ENCODE data around the gene FKBP2.

Gene FKBP2

DNA sequence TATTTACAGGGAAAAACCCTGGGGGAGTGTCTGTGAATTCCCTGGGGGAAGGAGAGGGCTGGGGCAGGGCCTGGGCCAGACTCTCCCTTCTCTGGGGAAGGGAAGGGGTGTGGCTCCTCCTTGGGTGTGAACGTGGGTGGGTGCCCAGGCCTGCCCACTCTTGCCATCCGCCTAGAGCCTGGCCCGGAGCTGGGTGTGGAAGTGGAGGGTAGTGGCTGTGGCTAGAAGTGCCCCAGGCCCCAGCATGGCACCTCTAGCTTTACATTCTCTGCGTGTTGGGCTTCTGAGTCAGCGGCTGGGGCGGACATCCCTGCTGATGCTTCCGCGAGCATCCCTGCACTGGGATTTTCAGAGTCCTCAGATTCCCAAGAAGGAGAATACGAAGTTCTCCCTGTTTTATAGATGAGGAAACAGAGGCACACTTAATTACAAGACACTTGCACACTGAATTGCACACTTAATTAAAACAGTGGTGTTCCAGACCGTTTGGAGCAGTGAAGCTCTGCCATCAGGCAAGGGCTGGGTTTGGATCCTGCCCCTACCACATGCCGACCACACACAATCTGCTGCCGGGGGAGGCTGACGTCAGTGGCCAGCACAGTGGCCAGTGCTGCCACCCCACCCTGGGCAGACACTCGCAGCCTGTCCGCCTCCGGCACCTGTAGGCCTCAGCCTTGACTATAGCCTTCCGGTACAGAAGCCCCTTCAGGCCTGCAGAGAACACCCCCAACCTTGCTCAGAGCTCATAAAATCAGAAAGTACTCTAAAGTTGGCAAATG, 35.9 kb downstream of the FKBP2 start:
- Mint-ChIP-seq H3K4me3 (no peak overlapping the region), H3K27me3 (no peaks in the 10 kb centered on the region), H3K4me1 (ENCODE audit: low read depth) (peaks cover 32% of the 10 kb centered on the region), H3K27ac (peak overlapping the region; percentile 41), H3K36me3 (ENCODE audit: low read depth) (peaks cover 65% of the 10 kb centered on the region), H3K9me3 (no peaks in the 10 kb centered on the region)
- intact Hi-C loops (cut with micrococcal nuclease) = no loop called here

DNA sequence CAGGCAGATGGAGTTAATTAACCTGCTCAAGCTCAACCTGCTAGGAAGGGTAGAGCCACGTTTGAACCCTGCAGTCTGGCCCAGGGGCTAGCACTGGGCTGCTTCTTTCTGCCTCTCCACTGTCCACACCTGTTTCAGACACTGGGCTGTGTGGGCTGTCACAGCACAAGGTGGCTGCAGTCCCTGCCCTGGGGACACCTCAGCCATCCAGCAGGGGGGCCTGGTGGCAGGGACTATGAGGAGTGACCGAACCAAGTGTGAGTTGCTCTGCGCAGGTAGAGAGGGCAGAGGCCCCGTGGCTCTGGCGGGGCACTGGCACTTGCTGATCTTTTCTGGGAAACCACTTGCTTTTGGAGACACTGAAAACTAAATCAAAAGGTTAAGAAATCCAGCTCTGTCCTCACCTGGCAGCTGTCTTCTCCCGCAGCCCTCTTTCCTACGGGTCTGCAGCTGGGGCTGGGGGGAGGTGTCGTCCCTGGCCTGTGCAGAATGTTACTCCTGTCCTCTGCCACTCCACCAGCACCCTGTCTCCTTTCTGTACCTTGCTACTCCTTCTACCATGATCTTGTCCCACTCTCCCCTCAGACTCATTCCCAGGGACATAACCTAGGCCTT, 37.8 kb downstream of the FKBP2 start:
- Mint-ChIP-seq H3K4me3 (no peak overlapping the region), H3K27ac (peak overlapping the region; percentile 19), H3K36me3 (ENCODE audit: low read depth) (peaks cover 76% of the 10 kb centered on the region)

DNA sequence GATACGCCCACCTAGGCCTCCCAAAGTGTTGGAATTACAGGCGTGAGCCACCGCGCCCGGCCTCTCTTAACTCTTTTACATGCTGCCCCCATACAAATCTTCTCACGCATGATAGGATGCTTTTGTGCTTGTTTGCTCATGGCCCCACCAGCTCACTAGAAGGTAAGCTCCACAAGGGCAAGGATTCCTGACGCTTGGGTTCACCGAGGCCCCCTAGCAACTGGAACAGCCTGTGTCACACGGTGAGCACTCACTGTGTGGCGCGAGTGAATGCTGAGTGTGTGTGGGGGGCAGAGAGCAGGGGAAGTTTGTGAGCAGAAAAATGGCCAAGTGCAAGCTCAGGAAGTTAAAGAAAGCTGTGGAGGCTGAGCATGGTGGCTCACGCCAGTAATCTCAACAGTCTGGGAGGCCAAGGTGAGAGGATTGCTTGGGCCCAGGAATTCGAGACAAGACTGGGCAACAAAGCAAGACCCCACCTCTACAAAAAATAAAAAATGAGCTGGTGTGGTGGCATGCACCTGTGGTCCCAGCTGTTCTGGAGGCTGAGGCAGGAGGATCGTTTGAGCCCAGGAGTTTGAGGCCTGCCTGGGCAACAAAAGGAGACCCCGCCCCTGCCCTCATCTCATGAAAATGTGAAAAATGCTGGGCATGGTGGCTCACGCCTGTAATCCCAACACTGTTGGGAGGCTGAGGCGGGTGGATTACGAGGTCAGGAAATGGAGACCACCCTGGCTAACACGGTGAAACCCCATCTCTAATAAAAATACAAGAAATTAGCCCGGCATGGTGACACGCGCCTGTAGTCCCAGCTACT, 41.3 kb downstream of the FKBP2 start:
- H3K9me3 Mint-ChIP-seq = no peaks in the 10 kb centered on the region
- H3K4me3 Mint-ChIP-seq = no peak overlapping the region
- intact Hi-C loops (cut with micrococcal nuclease) = no loop called here
- H3K36me3 Mint-ChIP-seq (ENCODE audit: low read depth) = peaks cover 63% of the 10 kb centered on the region
- no peaks in the 10 kb centered on the region for H3K27me3 Mint-ChIP-seq
- no peak overlapping the region for H3K27ac Mint-ChIP-seq
- H3K4me1 Mint-ChIP-seq (ENCODE audit: low read depth) = peaks cover 52% of the 10 kb centered on the region

More for the DNA sequence above, 37.8 kb downstream of the FKBP2 start:
- intact Hi-C loops (cut with micrococcal nuclease) = no loop called here
- H3K9me3 Mint-ChIP-seq = no peaks in the 10 kb centered on the region
- H3K27me3 Mint-ChIP-seq = no peaks in the 10 kb centered on the region
- peaks cover 40% of the 10 kb centered on the region for H3K4me1 Mint-ChIP-seq (ENCODE audit: low read depth)

DNA sequence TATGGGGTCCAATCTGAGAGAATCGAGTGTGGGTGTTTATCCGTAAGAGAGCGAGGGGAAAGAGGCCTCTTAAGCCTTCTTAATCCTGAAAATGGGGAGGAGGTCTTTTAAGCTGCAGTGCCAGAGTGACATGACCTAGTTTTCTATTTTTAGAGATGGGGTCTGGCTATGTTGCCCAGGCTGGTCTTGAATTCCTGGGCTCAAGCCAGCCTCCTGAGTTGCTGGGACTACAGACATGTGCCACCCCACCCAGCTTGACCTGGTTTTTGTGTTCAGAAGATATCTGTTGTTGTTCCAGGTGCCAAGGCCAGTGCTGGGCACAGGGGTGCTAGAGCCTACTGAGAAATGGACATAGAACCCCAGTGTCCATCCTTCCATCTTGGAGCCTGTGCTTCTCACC, 42.2 kb downstream of the FKBP2 start:
- no peaks in the 10 kb centered on the region for H3K9me3 Mint-ChIP-seq
- H3K4me3 Mint-ChIP-seq = no peak overlapping the region
- peak overlapping the region; percentile 90 for H3K27ac Mint-ChIP-seq
- intact Hi-C loops (cut with micrococcal nuclease) = no loop called here
- peaks cover 70% of the 10 kb centered on the region for H3K36me3 Mint-ChIP-seq (ENCODE audit: low read depth)
- peaks cover 3% of the 10 kb centered on the region for H3K27me3 Mint-ChIP-seq
- peaks cover 51% of the 10 kb centered on the region for H3K4me1 Mint-ChIP-seq (ENCODE audit: low read depth)

DNA sequence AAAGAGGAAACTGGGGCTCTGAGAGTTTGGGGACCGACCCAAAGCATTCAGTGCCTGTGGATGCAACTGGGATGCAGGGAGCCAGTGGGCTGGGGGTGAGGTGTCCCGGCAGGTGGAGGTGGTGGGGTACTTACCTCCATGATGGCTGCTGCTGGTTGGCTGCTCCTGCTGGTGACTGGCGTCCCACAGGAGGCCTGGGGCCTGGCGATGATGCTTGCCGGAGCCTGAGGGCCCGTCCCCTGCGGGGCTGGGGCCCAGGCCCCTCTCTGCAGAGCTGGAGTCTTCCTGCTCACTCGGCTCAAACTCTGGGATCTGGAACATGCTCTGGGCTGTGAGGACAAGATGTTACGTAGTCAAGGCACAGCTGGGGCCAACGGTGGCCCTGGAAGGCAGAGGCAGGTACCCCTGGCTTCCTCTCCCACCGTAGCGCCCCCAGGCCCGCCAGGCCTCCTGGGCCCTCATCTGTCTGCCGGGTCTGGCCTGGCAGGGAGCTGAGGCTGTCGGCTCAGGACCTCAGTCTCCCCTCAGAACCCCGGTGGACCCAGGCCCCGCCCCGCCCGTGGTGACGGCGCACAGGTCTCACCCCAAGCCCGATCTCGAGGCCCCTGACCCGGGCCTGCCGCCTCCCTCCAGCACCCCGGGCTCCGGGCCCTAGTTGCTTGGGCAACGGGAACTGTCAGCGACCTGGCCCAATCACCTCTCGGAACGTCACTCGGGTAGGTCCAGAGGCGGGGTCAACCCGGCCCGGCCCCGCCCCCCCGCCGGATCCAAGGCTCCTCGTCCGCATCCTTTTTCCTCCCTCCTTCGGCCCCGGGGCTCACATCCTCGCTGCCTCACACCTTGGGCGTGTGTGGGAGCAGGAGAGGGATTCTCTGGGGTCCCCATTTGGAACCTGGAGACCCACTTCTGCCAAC, 43.4 kb downstream of the FKBP2 start, which contains the start of gene BAD:
Gene BAD (minus strand): TSS at position 618 of the 914 bp plus-strand sequence. CDS start 297 bp downstream, at position 321.
- intact Hi-C loops (cut with micrococcal nuclease) = loop anchor here (2.0 kb wide), 1 partner anchor 20 kb away; the partner anchor contains the start of gene ESRRA
- Mint-ChIP-seq H3K4me1 (ENCODE audit: low read depth) (peaks cover 47% of the 10 kb centered on the region), H3K27ac (peak within 1 kb of the TSS; percentile 90), H3K27me3 (peaks cover 10% of the 10 kb centered on the region), H3K9me3 (no peaks in the 10 kb centered on the region), H3K4me3 (peak within 1 kb of the TSS; percentile 76), H3K36me3 (ENCODE audit: low read depth) (peaks cover 70% of the 10 kb centered on the region)

DNA sequence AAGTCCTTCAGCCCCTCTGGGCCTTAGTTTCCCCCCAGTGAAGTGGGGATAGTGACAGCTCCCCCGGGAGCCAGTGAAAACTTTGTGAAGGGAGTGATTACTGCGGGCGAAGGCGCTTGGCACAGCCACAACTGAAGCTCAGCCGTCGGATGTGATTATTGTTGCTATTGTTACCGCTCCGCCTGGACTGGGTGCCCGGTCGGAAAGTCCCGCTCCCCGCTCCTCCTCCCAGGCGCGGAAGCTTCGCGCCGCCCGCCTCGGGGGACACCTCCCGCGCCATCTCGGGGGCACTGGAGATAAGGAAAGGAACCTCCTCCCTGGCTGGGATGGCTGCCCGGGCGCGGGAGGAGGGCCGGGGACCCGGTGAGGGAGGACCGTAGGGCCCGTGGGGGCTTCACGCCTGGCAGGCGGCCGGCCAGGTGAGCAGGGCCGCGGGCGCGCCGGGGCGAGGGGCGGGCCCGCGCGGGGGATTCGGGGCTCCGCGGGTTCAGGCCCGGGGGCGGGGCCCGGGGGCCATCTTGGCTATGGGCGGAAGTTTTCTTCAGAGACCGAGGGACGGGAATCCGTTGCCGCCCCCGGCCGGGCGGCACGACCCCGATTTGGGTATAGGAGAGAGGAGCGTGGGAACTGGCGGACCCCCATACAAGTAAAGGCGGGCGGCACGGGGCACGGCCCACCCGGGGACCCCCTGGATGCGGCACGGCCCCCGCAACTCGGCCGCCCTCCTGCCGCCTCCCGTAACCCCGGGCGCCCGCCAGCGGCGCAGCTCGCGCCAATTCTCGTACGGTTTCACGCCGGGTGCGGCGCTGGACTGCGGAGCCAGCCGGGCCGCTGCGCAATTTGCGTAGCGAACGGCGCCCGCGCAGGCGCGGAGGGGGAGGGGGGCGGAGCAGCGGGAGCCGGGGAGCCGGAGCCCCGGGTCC, 44.3 kb downstream of the FKBP2 start, which contains the start of gene GPR137:
Gene GPR137 (plus strand): TSS at position 887 of the 923 bp plus-strand sequence. CDS start 677 bp downstream, outside the sequence.
- peaks cover 19% of the 10 kb centered on the region for H3K27me3 Mint-ChIP-seq
- intact Hi-C loops (cut with micrococcal nuclease) = loop anchor here (1.0 to 2.0 kb wide), 2 partner anchors 15 to 20 kb away; partner anchors contain the start of gene ESRRA
- peaks cover 64% of the 10 kb centered on the region for H3K36me3 Mint-ChIP-seq (ENCODE audit: low read depth)
- peak within 1 kb of the TSS; percentile 76 for H3K4me3 Mint-ChIP-seq
- no peaks in the 10 kb centered on the region for H3K9me3 Mint-ChIP-seq
- peak within 1 kb of the TSS; percentile 90 for H3K27ac Mint-ChIP-seq
- peaks cover 46% of the 10 kb centered on the region for H3K4me1 Mint-ChIP-seq (ENCODE audit: low read depth)

DNA sequence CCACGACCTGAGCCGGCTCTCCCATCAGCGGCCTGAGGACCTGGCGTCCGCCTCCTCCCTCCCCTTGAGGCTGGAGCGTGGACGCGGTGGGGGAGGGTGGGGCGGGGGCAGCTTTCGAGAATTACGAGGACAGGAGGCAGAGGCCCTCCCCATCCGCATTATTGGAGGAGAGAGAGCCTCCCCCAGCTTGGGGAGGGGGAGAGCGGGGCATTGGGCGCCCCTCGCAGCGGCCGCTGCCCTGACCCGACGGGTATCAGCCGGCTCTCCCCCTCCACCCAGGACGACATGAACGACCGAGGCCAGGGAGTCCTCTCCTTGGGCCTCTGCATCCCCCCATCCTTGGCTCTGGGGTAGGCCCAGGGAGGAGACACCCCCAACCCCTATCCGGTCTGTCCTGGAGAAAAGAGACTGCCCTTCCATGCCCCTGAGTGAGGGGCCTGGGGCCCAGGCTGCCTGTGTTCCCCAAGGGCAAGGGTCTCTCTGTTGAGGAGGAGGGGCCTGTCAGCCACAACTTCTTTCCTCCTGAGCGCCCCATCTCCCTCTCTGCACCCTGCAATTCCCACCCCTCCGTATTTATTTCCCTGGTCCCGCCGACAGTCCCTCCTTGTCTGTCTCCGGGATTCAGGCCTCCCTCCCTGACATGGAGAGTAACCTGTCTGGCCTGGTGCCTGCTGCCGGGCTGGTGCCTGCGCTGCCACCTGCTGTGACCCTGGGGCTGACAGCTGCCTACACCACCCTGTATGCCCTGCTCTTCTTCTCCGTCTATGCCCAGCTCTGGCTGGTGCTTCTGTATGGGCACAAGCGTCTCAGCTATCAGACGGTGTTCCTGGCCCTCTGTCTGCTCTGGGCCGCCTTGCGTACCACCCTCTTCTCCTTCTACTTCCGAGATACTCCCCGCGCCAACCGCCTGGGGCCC, 45.2 kb downstream of the FKBP2 start:
- intact Hi-C loops (cut with micrococcal nuclease) = loop anchor here (1.0 to 2.0 kb wide), 2 partner anchors 16 to 19 kb away; partner anchors contain the start of gene ESRRA
- Mint-ChIP-seq H3K4me3 (peak overlapping the region; percentile 76), H3K36me3 (ENCODE audit: low read depth) (peaks cover 58% of the 10 kb centered on the region), H3K27ac (peak overlapping the region; percentile 90), H3K9me3 (no peaks in the 10 kb centered on the region), H3K27me3 (peaks cover 28% of the 10 kb centered on the region), H3K4me1 (ENCODE audit: low read depth) (peaks cover 49% of the 10 kb centered on the region)

DNA sequence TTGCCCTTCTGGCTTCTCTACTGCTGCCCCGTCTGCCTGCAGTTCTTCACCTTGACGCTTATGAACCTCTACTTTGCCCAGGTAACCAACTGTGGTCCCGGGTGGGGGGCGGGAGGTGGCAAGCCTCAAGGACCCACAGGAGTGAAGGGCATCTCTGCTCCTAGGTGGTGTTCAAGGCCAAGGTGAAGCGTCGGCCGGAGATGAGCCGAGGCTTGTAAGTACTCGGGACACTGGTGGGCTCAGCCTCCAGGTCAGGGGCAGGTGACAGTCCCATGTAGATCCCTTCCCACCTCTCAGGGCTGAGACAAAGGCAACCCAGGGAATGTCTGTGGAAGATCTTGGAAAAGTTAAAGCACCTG, 45.9 kb downstream of the FKBP2 start:
- Mint-ChIP-seq H3K4me1 (ENCODE audit: low read depth) (peaks cover 42% of the 10 kb centered on the region), H3K36me3 (ENCODE audit: low read depth) (peaks cover 52% of the 10 kb centered on the region), H3K4me3 (peak overlapping the region; percentile 76), H3K27me3 (peaks cover 31% of the 10 kb centered on the region), H3K9me3 (no peaks in the 10 kb centered on the region), H3K27ac (peak overlapping the region; percentile 13)
- intact Hi-C loops (cut with micrococcal nuclease) = no loop called here

DNA sequence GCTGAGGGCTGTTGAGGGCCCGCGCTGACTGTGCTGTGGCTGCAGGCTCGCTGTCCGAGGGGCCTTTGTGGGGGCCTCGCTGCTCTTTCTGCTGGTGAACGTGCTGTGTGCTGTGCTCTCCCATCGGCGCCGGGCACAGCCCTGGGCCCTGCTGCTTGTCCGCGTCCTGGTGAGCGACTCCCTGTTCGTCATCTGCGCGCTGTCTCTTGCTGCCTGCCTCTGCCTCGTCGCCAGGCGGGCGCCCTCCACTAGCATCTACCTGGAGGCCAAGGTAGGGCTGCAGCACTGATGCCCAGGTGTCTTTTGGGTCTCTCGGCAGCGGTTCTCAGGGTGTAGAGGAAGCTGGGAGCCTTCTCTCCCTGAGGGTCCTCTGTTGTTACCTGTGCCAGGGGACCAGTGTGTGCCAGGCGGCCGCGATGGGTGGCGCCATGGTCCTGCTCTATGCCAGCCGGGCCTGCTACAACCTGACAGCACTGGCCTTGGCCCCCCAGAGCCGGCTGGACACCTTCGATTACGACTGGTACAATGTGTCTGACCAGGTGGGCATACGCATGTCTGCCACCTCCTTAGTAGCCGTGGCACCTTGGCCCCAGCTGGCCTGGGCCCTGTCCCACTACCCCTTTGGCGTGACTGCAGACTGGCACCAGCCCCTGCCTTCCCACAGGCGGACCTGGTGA, 46.9 kb downstream of the FKBP2 start:
- peaks cover 42% of the 10 kb centered on the region for H3K36me3 Mint-ChIP-seq (ENCODE audit: low read depth)
- no peak overlapping the region for H3K27ac Mint-ChIP-seq
- H3K9me3 Mint-ChIP-seq = no peaks in the 10 kb centered on the region
- intact Hi-C loops (cut with micrococcal nuclease) = no loop called here
- no peak overlapping the region for H3K4me3 Mint-ChIP-seq
- H3K27me3 Mint-ChIP-seq = peaks cover 38% of the 10 kb centered on the region
- H3K4me1 Mint-ChIP-seq (ENCODE audit: low read depth) = peaks cover 42% of the 10 kb centered on the region

DNA sequence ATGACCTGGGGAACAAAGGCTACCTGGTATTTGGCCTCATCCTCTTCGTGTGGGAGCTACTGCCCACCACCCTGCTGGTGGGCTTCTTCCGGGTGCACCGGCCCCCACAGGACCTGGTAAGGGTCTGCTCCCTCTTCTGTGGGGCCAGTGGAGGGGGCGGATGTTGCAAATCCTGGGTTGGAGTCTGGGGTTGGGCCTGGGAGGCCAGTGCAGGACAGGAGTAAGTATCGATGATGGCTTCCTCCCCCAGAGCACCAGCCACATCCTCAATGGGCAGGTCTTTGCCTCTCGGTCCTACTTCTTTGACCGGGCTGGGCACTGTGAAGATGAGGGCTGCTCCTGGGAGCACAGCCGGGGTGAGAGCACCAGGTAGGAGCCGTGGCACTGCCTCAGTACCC, 47.5 kb downstream of the FKBP2 start:
- Mint-ChIP-seq H3K4me1 (ENCODE audit: low read depth) (peaks cover 37% of the 10 kb centered on the region), H3K9me3 (no peaks in the 10 kb centered on the region), H3K36me3 (ENCODE audit: low read depth) (peaks cover 37% of the 10 kb centered on the region), H3K27me3 (peaks cover 43% of the 10 kb centered on the region), H3K27ac (no peak overlapping the region), H3K4me3 (no peak overlapping the region)
- intact Hi-C loops (cut with micrococcal nuclease) = no loop called here

DNA sequence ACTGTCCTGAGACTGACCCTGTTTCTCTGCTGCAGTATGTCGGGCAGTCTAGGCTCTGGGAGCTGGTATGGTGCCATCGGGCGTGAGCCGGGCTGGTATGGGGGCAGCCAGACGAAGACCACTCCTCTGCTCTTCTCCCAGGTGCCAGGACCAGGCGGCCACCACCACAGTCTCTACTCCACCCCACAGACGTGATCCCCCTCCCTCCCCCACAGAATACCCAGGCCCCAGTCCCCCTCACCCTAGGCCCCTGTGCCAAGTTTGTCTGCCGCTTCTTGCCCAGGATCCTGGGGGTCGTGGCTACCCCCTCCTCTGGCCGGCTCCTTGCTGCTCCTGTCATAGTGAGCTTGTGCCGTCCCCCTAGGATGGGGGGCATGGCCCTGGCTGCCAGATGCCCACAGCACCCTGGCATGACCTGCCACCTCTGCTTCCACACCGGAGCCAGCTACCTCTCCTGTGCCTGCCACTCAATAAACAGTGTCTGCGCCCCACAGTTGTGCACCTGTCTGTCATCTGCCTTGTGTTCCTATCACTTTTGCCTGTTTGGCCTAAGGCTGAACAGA, 48.2 kb downstream of the FKBP2 start:
- peaks cover 36% of the 10 kb centered on the region for H3K36me3 Mint-ChIP-seq (ENCODE audit: low read depth)
- H3K27me3 Mint-ChIP-seq = peaks cover 50% of the 10 kb centered on the region
- H3K27ac Mint-ChIP-seq = no peak overlapping the region
- intact Hi-C loops (cut with micrococcal nuclease) = no loop called here
- no peaks in the 10 kb centered on the region for H3K9me3 Mint-ChIP-seq
- peaks cover 30% of the 10 kb centered on the region for H3K4me1 Mint-ChIP-seq (ENCODE audit: low read depth)
- no peak overlapping the region for H3K4me3 Mint-ChIP-seq
